K562 (cell line): Measurements from ENCODE around the gene GEMIN5. TPM values are rescaled to one million over a fixed set of nuclear protein-coding genes. Genes with fewer than 3 reads are reported as not detected.

Experiments
- E2F3 ChIP-seq: fragments of 250-450 bp; sonication (Bioruptor Pico); IDR thresholded peaks from 2 replicates; pipeline ENCODE4 v1.4.0; 2020; ENCODE audit warnings: mild to moderate bottlenecking
- ETV5 ChIP-seq: sonication (generic); formaldehyde crosslinking; IDR thresholded peaks from 2 replicates; pipeline ENCODE4 v1.4.0; 2020; ENCODE audit warnings: low read depth, mild to moderate bottlenecking, missing genetic modification reagents
- FOXJ2 ChIP-seq: fragments of 200-800 bp; sonication (Bioruptor generic); IDR thresholded peaks from 2 replicates; pipeline ENCODE4 v1.6.1; 2016; ENCODE audit warnings: missing genetic modification characterization, missing compliant biosample characterization
- FOXP4 ChIP-seq: sonication (generic); formaldehyde crosslinking; IDR thresholded peaks from 2 replicates; pipeline ENCODE4 v1.8.0; 2022; ENCODE audit warnings: mild to moderate bottlenecking, missing genetic modification reagents, borderline replicate concordance
- HSF4 ChIP-seq: fragments of 250-450 bp; sonication (Bioruptor Pico); IDR thresholded peaks from 2 replicates; pipeline ENCODE4 v2.1.2; 2022; ENCODE audit warnings: mild to moderate bottlenecking, moderate library complexity, borderline replicate concordance
- RAD51 ChIP-seq: fragments of 450-650 bp; IDR thresholded peaks from 2 replicates; pipeline ENCODE4 v1.7.1; 2016; ENCODE audit warnings: low read depth, mild to moderate bottlenecking, borderline replicate concordance
- SLC30A9 ChIP-seq: fragments of 250-450 bp; sonication (Bioruptor Pico); IDR thresholded peaks from 2 replicates; pipeline ENCODE4 v1.8.0; 2022; ENCODE audit warnings: mild to moderate bottlenecking, moderate library complexity
- TOE1 ChIP-seq, 2 experiments: fragments of 450-650 bp in 1 of 2; sonication (generic) in 1 of 2; formaldehyde crosslinking in 1 of 2; IDR thresholded peaks; 2 replicates each; pipeline versions ENCODE4 v1.7.1 to v1.8.0; 2016 to 2022; ENCODE audit warnings: borderline replicate concordance in 2 of 2, mild to moderate bottlenecking in 2 of 2, antibody characterized with exemption in 1 of 2, inconsistent platforms in 1 of 2, low read depth in 1 of 2, missing genetic modification reagents in 1 of 2, moderate library complexity in 1 of 2
- USF1 ChIP-seq: sonication (generic); formaldehyde crosslinking; IDR thresholded peaks from 2 replicates; pipeline ENCODE4 v1.9.0; 2022; ENCODE audit warnings: mild to moderate bottlenecking, missing genetic modification reagents
- ZNF133 ChIP-seq: fragments of 250-450 bp; sonication (Bioruptor Pico); IDR thresholded peaks from 2 replicates; pipeline ENCODE4 v1.4.0; 2020; ENCODE audit warnings: mild to moderate bottlenecking
- ZNF232 ChIP-seq: sonication (generic); formaldehyde crosslinking; IDR thresholded peaks from 2 replicates; pipeline ENCODE4 v1.8.0; 2022; ENCODE audit warnings: mild to moderate bottlenecking, missing genetic modification reagents
- ZNF592 ChIP-seq: fragments of 450-650 bp; IDR thresholded peaks from 2 replicates; pipeline ENCODE4 v1.6.1; 2017; ENCODE audit warnings: antibody characterized with exemption, mild to moderate bottlenecking
- polyA plus RNA-seq, 8 experiments: library from polyadenylated mRNA; depleted of rRNA in 4 of 8; stranded (reverse) in 5 of 8; unstranded in 3 of 8; fragments of >200 nt; fragmentation: Nextera tagmentation in 2 of 8; fragmentation: Illumina TruSeq in 1 of 8; extraction: Ambion mirVana in 2 of 8; extraction: Trizol in 1 of 8; gene quantifications; 2 replicates each; pipeline versions ENCODE4 v1.2.1 to v1.2.3, GENCODE V29; 2011 to 2014; ENCODE audit warnings: inconsistent platforms in 1 of 8, missing spikeins in 1 of 8
- total RNA-seq, 7 experiments: library from RNA; depleted of rRNA in 6 of 7; stranded (reverse); fragments of >200 nt in 6 of 7; fragmentation: Illumina TruSeq in 2 of 7; extraction: Trizol in 2 of 7; gene quantifications; 2 replicates each; pipeline versions ENCODE4 v1.2.1 to v1.2.3, GENCODE V29; 2011 to 2021; ENCODE audit warnings: low replicate concordance in 1 of 7

GEMIN5 gene
- total and polyA plus RNA-seq, 9 of the 15 experiments (the other 6 are each of a cell fraction or from before 2014, with no cell fraction given) = 10.3 to 48.2 (median 34.7) TPM

GRCh38 chr5:154937186-154937717, 759 bp downstream of the GEMIN5 start (continued):
- TF ChIP-seq FOXP4 (peak; percentile 68; the same call in 1 of the 2 replicates), SLC30A9 (no peak), TOE1 (IDR thresholded peaks at IDR 0.05; ENCODE audit: borderline replicate concordance) (peak; percentile 50; the same call in 1 of the 2 replicates), TOE1 (CRISPR knock-in tag; IDR thresholded peaks at IDR 0.05; ENCODE audit: borderline replicate concordance, low read depth) (no peak), ZNF133 (CRISPR knock-in tag) (no peak), RAD51 (peak; percentile 83), ZNF232 (CRISPR knock-in tag) (0 out of 2 replicates have a peak, but pooled peaks have one; percentile 63), USF1 (CRISPR knock-in tag) (peak; percentile 70), ZNF592 (0 out of 2 replicates have a peak, but pooled peaks have one; percentile 26), FOXJ2 (no peak), HSF4 (CRISPR knock-in tag) (no peak), ETV5 (CRISPR knock-in tag) (peak; percentile 54; the same call in 1 of the 2 replicates), E2F3 (CRISPR knock-in tag) (no peak)
